ENCODE measurements around the gene KIR3DL1.
"Not testable (repeated sequence)": the region's sequence is repeated elsewhere in the genome, so short reads cannot be mapped to it uniquely, and the experiment has no call there.

DNA sequence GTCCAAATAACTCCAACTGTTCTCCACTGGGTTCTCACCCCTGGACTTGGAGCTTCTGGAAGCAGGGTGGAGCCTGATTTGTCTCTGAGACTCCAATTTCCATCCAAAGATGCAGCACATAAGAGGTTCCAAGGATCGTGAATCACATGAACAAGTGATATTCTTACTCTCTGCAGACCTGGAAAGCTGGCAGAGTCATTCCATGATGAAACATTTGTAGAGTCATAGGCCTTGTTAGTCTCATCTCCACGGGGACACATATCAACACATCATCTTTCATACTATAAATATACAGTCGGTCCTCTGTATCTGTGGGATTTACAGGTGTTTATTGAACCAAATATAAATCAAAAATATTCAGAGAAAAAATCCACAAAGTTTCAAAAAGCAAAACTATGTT is 1.7 kb upstream of the KIR3DL1 start:
- TF ChIP-seq POLR2AphosphoS5 (IDR thresholded peaks at IDR 0.05; ENCODE audit: borderline replicate concordance, low read depth, low read length); EZH2 (IDR thresholded peaks at IDR 0.05): not testable (repeated sequence)

Data from SK-N-MC (cell line).